ENCODE results near the gene DCAF17.

DCAF17 gene

GRCh38 chr2:171434013-171434989 is at the start of gene DCAF17:
Gene DCAF17 (plus strand): TSS chr2:171434226. CDS start chr2:171434578, 352 bp downstream.
- DNase-seq (ENCODE audit: low read depth), result peak; percentile 93

- no peak for DNase-seq (ENCODE audit: low read depth)
Observed at GRCh38 chr2:171386627-171387026, 47.4 kb upstream of the DCAF17 start.

DNA sequence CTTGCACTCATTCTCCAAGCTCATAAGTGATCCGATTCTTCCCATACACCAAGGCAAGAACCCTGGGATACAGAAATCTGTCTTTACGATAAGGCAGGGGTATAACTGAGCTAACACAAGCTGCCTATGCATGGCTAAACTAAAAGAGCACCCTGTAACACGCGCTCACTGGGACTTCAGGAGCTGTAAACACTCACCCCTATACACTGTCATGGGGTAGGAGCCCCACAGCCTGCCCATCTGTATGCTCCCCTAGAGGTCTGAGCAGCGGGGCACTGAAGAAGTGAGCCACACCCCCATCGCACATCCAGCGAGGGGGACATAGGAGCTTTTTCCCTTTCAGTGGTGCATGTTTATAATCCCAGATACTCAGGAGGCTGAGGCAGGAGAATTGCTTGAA is 47.0 kb upstream of the DCAF17 start:
- DNase-seq (ENCODE audit: low read depth), result no peak

DNA sequence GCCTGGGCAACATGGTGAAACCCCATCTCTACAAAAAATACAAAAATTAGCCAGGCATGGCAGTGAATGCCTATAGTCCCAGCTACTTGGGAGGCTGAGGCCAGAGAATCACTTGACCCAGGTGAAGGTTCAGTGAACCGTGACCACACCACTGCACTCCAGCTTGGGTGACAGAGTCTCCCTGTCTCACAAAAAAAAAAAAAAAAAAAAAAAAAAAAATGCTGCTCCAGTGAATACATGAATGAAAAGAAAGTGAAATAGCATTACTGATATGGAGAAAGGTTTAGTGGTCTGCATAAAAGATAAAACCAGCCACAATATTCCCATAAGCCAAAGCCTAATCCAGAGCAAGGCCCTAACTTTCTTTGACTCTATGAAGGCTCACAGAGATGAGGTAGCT is 44.7 kb upstream of the DCAF17 start:
- no peak for DNase-seq (ENCODE audit: low read depth)

- no peak for DNase-seq (ENCODE audit: low read depth)
Observed at GRCh38 chr2:171389780-171390179, 44.2 kb upstream of the DCAF17 start.

GRCh38 chr2:171390941-171391516 is 43.0 kb upstream of the DCAF17 start:
- no peak for DNase-seq (ENCODE audit: low read depth)

DNA sequence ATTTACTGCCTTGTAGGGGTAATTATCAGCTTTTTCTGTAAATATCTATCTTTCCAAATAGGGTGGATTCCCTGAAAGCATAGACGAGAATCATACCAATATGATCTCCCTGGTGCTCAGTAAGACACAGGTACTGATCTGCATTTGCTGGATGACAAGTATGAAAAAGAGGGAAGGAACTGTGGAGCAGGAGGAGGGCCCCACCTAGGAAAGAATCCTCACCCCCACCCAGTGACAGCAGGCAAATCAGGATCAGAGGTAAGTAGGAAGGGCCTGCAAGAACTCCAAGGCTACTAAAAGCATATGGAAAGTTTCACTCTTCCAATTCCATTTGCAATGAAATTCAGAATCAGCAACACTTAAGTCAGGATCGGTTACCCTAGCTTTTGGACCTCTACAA is 42.5 kb upstream of the DCAF17 start:
- DNase-seq (ENCODE audit: low read depth), result no peak

DNA sequence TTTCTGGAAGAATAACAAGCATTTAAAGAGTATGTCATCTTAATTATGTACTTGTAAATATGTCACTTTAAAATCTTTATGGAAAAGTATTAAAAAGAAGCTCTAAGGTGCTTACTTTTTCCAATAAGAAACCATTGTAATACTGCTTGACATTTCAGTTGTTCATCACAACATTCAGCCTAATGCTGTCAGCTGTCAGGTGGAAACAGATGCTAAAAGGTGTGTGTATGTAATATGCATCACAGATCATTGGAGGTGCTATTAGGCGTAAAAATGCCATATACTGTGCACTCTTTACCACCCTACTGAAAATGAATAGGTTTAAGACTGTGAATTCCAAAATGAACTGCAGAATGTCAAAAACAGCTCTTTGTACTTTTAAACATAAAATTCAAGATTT is 40.5 kb upstream of the DCAF17 start:
- DNase-seq (ENCODE audit: low read depth), result no peak

DNA sequence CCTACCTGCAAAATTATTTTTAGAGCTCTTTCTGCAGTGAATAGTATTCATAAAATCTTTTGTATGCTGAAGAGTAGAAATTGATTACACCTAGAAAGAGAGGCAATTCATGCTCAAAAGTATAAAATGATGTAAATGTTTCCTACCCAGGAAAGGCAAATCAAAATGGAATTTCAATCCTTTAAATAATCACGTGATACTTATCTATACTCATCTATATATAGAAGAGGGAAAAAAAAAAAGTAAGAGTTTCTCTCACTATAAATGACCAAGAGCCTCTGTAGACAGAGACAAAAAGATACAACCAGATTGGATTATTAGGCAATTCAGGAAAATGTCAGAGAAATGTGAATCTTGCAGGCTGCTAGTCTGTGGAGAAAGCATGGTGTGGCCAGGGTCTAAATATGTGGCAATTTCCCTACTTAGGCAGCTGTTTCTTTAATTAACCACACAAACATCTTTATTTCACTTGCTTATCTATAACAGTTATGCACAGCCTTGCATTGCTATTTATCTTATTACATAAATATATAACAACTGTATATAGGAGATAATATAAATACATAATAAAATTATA is 39.8 kb upstream of the DCAF17 start:
- DNase-seq (ENCODE audit: low read depth), result no peak

GRCh38 chr2:171399292-171399691 is 34.7 kb upstream of the DCAF17 start:
- no peak for DNase-seq (ENCODE audit: low read depth)

DNA sequence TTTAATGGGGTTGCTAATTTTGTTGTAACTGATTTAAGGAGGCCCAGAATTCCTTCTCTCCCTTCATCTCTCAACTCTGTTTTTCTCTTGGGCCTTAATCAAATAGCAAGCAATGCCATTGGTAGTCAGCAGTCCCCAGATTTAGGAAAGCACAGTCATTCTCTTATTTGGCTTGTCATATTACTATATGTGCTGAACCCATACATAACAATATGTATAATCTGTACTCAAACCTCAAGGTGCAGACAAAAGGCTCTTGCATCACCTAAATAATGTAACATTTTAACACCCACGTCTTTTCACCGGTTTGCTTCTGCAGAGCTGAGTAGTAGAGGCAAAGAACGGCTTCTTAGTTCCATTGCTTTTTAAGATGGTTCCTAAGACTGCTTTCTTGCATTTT is 33.6 kb upstream of the DCAF17 start:
- no peak for DNase-seq (ENCODE audit: low read depth)

DNA sequence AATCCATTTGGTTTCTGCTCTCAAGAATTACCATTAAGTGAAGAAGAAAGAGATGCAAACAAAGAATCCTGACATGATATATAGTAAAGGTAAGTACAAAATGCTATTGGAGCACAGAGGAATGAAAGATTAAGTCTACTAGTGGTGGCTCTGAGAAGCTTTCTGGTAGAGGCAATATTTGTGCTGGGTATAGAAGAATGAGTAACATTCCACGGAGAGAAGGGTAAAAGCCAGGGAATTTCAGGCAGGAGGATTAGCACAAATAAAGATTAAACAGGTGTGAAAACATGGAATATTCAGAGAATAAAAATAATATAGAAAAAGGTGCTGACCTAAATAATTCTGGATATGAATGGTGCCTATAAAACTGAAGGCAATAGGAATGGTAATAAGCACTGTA is 32.1 kb upstream of the DCAF17 start:
- DNase-seq (ENCODE audit: low read depth), result no peak

DNA sequence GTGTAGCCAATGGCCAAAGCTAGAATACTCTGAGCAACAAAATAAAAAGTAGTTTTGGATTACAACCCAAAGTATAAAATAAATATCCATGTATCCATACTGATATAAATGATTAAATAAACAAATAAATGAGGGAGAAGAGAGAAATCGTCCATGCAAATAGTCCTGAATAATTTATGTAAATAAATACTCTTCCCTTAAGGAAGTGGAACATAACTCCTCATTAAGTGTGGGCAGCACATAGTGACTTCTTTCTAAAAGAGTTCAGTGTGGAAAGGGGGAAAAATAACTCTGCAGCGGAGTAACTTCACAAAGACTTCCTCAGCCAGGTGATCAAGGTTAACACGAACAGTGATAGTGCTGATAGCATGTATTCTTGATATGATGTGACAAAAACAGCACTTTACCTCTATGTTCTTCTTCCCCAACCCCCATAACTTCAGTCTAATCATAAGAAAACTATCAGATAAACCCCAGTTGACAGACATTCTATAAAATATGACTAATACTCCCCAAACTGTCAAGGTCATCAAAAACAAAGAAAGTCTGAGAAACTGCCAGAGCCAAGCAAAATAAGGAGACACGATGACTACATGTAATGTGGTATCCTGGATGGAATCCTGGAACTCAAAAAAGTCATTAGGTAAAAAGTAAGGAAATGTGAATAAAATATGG is 31.0 kb upstream of the DCAF17 start:
- DNase-seq (ENCODE audit: low read depth), result no peak

DNA sequence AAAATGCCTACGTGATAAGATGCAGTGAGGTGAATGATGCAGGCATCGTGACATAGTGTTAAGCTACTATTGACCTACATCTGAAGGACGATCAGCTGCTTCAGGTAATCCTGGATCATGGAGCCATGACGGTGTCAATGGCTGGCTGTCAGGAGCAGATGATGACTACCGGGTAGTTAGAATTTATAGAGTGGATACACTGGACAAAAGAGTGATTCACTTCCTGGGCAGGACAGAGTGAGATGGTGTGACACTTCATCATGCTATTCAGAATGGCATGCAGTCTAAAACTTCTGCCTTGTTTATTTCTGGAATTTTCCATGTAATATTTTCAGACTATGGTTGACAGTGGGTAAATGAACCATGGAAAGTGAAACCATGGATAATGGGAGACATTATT is 29.8 kb upstream of the DCAF17 start:
- no peak for DNase-seq (ENCODE audit: low read depth)

GRCh38 chr2:171404719-171405118 is 29.3 kb upstream of the DCAF17 start:
- no peak for DNase-seq (ENCODE audit: low read depth)

DNA sequence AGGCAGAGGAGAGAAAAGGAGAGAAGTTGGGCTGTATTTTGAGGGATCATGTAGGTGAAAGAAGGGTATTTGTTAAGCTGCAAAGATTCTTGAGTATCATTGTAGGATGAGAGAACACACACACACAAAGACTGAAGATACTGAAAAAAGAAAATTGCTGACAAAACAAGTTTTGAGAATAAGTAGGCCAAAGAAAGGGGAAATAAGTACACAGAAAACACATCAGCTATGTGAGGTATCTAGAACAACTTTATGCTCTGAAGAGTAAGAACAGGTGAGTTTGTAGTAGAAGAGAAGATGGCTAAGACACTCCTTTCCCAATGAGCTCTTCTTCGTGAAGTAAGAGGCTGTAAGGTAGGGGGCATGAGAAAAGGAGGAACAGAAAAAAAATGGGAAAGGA is 28.5 kb upstream of the DCAF17 start:
- DNase-seq (ENCODE audit: low read depth), result no peak

DNA sequence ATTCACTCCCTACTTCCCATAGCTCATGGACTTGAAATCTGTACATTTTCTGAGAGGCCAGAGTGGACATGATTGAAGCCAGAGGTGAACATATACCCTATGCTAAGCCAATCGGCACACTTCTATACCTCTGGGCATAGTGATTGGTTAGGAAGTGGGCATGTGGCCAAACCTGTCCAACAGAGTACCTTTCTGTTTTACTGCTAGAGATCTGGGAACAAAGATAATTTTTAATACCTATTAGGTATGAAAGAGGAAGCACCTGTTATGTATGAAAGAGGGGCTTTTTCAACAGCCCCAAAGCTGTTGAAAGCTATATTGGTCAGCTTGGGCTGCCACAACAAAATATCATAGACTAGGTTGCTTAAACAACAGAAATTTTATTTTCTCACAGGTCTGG is 28.0 kb upstream of the DCAF17 start:
- DNase-seq (ENCODE audit: low read depth), result no peak

GRCh38 chr2:171407030-171407675 is 26.9 kb upstream of the DCAF17 start:
- DNase-seq (ENCODE audit: low read depth), result no peak

- DNase-seq (ENCODE audit: low read depth), result no peak
Observed at GRCh38 chr2:171407676-171408044, 26.4 kb upstream of the DCAF17 start.

DNA sequence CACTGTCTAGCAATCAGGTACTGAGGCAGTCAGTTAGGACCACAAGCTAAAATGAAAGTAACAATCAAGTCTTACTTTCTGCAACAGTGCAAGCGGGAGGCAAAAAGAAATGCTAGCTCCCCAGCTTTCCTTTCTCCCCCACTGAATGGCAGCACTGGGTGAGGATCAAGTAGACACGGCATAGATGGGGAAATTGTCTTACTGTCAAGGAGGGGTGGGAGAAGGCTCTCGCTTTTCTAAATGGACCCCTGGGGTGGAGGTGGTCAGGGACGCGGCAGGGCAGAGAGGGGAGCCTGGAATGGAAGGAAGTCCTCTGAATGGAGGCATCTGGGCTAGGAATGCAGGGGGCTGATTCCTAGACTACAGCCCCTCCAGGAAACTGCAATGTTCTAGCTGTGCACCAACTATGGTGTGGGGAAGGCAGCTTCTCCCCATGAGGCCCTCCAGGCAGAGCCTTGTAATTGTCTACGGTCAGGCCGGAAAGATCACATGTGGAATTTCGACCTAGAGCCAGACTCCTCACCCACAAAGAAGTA is 24.5 kb upstream of the DCAF17 start:
- no peak for DNase-seq (ENCODE audit: low read depth)

DNA sequence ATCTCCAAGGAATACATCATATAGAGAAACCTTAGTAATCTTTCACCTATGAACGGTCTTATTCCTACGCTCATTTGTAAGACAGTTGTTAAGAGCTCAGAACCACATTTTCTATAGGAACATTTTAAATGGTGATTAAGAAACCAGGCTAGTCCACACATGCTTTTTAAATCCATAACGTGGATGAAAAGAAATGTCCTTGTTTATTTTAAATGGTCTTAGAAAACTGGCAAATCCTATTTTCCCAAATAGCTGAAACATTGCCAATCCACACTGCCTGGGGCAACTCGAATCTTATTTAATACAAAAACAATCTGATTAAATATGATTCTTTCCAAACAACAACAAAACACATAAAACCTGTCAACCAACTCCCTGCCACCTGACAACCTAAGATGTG is 23.9 kb upstream of the DCAF17 start:
- DNase-seq (ENCODE audit: low read depth), result no peak

DNA sequence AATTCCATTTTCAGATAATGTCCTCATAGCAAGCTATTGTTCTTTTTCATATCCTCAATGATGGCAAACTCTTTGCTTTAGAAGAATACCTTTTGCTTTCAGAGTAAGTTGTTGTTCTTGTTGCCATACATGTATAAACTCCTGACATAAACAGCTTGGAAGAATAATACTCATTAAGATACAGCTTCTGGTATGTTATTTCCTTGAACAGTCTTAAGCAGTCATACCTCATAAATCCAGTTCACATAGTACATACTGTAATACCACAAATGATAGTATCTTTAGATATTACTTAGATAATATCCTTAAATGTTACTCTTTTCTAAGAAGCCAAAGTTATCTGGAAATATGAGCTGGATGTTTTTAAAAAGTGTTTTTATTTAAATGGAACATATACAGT is 23.4 kb upstream of the DCAF17 start:
- DNase-seq (ENCODE audit: low read depth), result no peak

Measured in T-helper 22 cell (primary cell).